SHP77 (cell line): Measurements from ENCODE around the gene FLOT2.
"Not testable (repeated sequence)": the region's sequence is repeated elsewhere in the genome, so short reads cannot be mapped to it uniquely, and the experiment has no call there.

Experiments
- DNase-seq, 2 experiments: peaks; one replicate each; lab custom pipeline; 2025; lab: John Stamatoyannopoulos, UW

Gene FLOT2

GRCh38 chr17:28896884-28897768, at the start of gene FLOT2:
Gene FLOT2 (minus strand): TSS chr17:28897733. CDS start chr17:28897574, 159 bp downstream.
- peak; percentile 54 to 66 for DNase-seq

- DNase-seq, result no peak
Observed at GRCh38 chr17:28946239-28946638, 48.7 kb upstream of the FLOT2 start.

GRCh38 chr17:28944862-28945741, 47.6 kb upstream of the FLOT2 start:
- no peak for DNase-seq

- DNase-seq, result no peak
Observed at GRCh38 chr17:28944343-28944742, 46.8 kb upstream of the FLOT2 start.

- DNase-seq, result no peak
Observed at GRCh38 chr17:28942925-28943324, 45.4 kb upstream of the FLOT2 start.

GRCh38 chr17:28941251-28941650, 43.7 kb upstream of the FLOT2 start:
- no peak for DNase-seq

GRCh38 chr17:28940675-28941074, 43.1 kb upstream of the FLOT2 start:
- no peak for DNase-seq

- no peak for DNase-seq
Observed at GRCh38 chr17:28940142-28940541, 42.6 kb upstream of the FLOT2 start.

GRCh38 chr17:28938552-28938951, 41.0 kb upstream of the FLOT2 start:
- no peak for DNase-seq

- DNase-seq, result no peak
Observed at GRCh38 chr17:28937044-28937729, 39.7 kb upstream of the FLOT2 start.

GRCh38 chr17:28935744-28936460, 38.4 kb upstream of the FLOT2 start:
- no peak for DNase-seq

GRCh38 chr17:28934508-28934907, 37.0 kb upstream of the FLOT2 start:
- DNase-seq, result not testable (repeated sequence)

GRCh38 chr17:28929787-28930186, 32.3 kb upstream of the FLOT2 start:
- DNase-seq, result no peak

- DNase-seq, result no peak
Observed at GRCh38 chr17:28928061-28928460, 30.5 kb upstream of the FLOT2 start.

GRCh38 chr17:28926786-28927185, 29.3 kb upstream of the FLOT2 start:
- DNase-seq, result no peak

- no peak for DNase-seq
Observed at GRCh38 chr17:28926366-28926765, 28.8 kb upstream of the FLOT2 start.

GRCh38 chr17:28925912-28926365, 28.4 kb upstream of the FLOT2 start:
- DNase-seq, result no peak

- no peak for DNase-seq
Observed at GRCh38 chr17:28920201-28920600, 22.7 kb upstream of the FLOT2 start.

GRCh38 chr17:28918295-28918694, 20.8 kb upstream of the FLOT2 start:
- DNase-seq, result no peak

- no peak for DNase-seq
Observed at GRCh38 chr17:28917465-28917864, 19.9 kb upstream of the FLOT2 start.

- no peak for DNase-seq
Observed at GRCh38 chr17:28917029-28917428, 19.5 kb upstream of the FLOT2 start.
